GM19397 (cell line): Measurements from ENCODE around the gene RPL31.

Experiments used
- ATAC-seq: cut with Tn5 transposase; IDR thresholded peaks from one replicate; pipeline ENCODE4 v1.9.1; 2021; ENCODE audit warnings: mild to moderate bottlenecking, moderate library complexity; ENCODE audit not compliant: unreplicated experiment

The RPL31 gene

GRCh38 chr2:101001691-101002561 lies at the start of gene RPL31:
Gene RPL31, plus strand, starts transcription at chr2:101002289. Its CDS starts 413 bp downstream, at chr2:101002702.
- ATAC-seq: peak; percentile 96

DNA sequence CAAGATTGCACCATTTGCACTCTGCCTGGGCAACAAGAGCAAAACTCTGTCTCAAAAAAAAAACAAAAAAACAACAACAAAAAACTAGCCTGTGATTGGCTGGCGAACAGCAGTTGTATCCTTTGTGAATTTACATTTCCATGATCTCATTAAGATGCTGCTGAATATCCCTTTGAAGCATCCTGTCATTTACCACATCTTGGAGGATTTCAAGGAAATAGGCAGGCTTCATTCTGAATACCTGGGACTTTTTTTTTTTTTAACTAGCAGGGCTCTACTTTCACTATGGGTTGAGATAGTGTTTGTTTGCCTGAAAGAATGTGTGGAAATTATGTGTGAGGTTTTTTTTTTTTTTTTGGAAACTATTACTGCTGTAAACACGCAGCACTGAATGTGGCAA lies 49.6 kb upstream of the RPL31 start:
- ATAC-seq: no peak

DNA sequence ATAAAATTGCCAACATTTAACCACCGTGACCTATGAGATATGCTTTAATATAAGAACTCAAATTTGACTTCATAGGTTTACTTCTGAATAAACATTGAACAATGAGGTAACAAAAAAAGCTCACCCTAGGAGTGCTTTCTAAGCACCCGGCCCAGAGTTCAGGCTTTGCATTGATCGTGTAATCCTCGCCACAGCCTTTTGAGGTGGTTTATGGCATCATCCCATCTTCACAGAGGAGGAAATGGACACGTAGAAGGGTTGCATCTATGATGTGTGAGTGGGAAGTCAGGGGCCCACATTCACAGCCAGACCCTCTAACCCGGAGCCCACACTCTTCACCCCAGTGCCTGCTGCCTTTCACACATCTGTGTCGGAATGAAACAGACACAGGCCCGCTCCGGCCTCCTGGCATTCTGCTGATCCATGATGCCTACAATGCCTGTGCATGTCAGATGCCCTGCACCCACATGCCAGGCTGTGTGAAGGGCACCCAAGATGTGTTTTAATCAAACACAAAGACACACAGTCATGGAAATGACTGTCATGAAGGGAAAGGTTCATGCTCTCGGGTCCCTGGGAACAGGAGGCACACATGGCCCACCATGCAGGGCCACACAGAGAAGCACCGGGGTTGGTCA lies 48.6 kb upstream of the RPL31 start:
- ATAC-seq: no peak

- ATAC-seq: no peak
Measured at GRCh38 chr2:100954044-100954420, 48.1 kb upstream of the RPL31 start.

DNA sequence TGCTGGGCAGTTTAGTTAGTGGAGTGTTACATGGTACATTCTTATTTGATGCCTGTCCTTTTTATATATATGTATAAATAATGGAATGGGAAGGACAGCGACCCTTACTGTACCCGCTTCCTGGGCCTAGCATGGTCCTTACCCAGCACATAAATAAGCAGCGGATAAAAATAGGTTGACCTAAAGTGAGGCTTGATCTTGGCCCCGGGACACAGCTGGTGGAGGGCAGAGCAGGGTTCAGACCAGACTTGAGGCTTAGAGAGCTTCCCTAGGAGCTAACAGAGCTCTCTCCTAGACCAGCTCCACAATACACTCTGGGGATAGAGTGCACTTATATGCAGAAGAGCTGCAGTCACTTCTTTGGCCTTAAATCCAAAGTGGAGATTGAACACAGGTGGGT lies 46.9 kb upstream of the RPL31 start:
- ATAC-seq: no peak

DNA sequence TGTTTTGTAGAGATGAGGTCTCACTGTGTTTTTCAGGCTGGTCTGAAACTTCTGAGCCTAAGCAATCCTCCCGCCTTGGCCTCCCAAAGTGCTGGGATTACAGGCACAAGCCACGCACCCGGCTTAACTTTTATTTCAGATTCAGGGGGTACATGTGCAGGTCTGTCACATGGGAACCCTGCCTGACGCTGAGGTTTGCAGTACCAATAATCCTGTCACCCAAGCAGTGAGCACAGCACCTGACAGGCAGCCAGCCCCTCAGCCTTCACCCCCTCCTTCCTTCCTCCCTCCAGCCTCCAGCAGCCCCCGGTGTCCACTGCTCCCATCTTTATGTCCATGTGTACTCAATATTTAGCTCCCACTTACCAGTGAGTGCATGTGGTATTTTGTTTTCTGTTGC lies 46.0 kb upstream of the RPL31 start:
- ATAC-seq: no peak

DNA sequence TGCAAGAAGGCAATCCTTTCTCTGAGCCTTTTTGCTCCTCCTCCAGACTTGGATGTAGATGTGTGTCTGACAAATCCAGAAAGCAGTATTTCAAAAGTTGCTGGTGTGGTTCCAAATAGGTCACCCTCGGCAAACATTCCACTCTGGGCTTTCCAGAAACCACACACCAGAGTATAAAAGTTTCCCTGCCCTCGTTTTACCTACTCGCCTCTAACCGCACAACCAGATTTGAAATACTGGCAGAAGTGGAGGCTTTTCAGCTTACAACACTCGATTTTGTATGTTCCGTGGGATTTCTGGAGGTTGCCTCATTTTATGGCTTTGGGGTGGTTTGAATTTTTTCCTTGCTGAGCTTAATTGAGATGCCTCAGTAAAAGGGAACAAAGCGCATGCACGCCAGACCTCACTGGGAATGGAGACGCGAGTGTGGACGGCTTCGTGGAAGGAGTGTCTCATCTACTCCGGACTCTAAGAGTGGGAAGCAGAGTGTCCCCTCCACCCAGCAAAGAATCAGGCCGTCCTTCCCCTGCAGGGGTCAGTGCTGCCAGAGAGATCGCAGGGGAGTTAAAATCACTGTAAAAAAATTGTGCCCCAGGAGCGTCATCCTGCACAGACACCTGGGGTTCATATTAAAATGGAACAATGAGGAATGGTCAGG lies 44.0 kb upstream of the RPL31 start:
- ATAC-seq: no peak

GRCh38 chr2:100959225-100959880 lies 42.7 kb upstream of the RPL31 start:
- no peak for ATAC-seq

- no peak for ATAC-seq
Measured at GRCh38 chr2:100960688-100961087, 41.4 kb upstream of the RPL31 start.

DNA sequence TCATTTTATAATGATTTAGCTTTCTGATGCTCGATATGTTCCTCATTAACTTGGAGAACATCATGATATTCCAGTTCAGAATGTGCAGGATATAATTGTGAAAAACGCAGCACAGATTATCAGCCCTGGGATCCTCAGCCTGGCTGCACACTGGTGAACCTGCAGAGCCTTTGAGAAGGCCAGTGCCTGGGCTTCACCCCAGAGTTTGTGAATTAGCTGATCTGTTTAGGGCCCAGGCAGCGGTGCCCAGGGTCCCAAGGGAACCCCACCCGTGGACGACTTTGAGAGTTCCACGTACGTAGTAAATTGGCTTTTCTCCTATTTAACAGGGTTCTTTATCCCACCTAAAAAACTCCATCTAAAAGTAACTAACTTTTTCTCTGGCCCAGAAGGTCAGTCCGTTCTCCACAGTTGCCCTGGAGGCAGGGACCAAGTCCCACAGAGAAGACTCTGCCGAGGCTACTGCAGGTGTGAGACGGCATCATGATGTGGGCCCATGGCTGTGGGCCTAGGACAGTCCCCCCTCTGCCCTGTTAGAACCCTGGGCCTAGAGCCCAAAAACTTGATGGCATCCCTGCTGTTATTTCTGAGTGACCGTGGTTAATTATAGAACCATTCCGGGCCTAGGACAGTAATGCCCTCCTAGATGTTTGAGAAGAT lies 39.6 kb upstream of the RPL31 start:
- no peak for ATAC-seq

GRCh38 chr2:100963026-100963375 lies 39.1 kb upstream of the RPL31 start:
- ATAC-seq: no peak

- no peak for ATAC-seq
Measured at GRCh38 chr2:100964222-100964621, 37.9 kb upstream of the RPL31 start.

DNA sequence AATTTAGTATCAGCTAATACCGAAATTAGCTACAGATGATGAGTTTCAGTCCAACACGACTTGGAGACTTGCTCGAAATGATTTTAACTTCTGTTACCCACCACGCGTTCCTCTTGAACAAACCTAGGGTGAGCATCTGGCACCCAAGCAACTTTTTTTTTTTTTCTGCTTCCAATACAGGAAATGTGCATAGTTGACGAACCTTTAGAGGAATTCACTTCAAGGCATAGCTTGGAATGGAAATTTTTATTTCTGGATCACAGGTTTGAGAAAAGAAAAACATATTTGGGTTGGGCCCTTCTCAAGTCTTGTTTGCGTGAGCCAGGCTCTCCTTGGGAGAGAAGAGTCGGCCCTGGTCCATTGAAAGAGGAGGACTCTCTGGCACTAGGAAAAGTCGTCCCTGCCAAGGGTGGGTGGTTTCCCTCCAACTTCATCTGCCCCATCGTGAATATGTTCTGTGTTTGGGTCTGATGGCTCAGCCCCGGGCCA lies 37.4 kb upstream of the RPL31 start:
- no peak for ATAC-seq

GRCh38 chr2:100965596-100965995 lies 36.5 kb upstream of the RPL31 start:
- ATAC-seq: no peak

- no peak for ATAC-seq
Measured at GRCh38 chr2:100967716-100968115, 34.4 kb upstream of the RPL31 start.

GRCh38 chr2:100968146-100969145 lies 33.6 kb upstream of the RPL31 start:
- no peak for ATAC-seq

DNA sequence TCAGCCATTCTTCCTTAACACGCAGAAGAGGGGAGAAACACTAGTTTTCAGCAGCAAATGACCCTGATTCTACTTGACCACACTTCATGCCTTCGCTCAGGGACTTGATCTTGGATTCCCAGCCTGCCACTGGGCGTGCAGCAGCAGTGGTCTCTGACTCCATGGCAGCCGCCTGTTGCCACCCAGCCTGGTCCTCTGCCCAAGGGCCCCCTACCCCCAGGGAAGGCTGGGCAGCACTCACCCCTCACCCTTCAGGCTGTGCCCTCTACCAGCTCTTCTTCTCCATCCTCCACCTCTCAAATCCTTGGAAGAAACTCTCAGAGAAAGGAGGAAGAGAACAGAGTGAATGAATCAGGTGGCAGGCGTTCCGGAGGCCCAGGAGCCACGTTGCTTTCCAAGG lies 32.1 kb upstream of the RPL31 start:
- ATAC-seq: no peak

DNA sequence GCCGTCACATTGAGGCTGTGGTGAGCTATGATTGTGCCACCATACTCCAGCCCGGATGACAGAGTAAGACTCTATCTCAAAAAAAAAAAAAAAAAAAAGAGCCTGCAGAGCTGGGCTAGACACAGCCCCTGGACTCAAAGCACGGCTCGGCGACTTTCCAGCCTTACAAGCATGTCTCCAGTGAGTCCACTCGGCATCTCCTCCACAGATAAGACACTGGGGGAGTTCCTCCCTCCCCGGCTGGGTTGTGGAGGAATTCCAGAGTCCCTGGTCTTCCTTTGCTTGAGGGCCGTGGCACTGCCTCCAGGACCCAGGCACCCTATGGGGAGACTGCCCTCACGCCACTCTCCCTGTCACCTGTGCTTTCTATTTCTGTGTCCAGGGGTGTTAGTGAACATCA lies 30.9 kb upstream of the RPL31 start:
- no peak for ATAC-seq

DNA sequence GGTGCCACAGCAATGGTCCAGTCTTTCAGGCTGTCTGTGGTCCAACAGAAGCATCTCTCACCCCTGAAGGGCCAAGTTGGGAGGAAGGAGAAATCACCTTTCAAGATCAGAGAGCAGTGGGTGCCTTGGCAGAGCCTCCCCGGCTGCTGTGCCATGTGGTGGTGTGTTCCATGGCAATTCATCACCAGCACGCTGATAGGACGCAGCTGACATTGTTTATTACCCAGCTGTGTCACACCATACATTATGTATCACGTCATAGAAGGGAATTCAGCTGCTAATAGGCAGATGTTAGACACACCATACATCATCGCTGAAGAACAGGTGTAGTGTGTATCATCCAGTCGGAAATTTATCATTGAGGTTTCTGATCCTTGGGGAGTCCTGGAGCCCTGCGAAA lies 29.6 kb upstream of the RPL31 start:
- no peak for ATAC-seq
